GM12878 (cell line): ENCODE data around the gene HMCES. TPM values are rescaled to one million over a fixed set of nuclear protein-coding genes. Genes with fewer than 3 reads are reported as not detected.

Experiments
- ATAC-seq: fragments of 200-7000 bp; cut with Tn5 transposase; 3 replicates; pipeline ENCODE4 v1.9.1; 2020; ENCODE audit warnings: mild to moderate bottlenecking, moderate library complexity
- BruUV-seq: library from RNA; stranded (reverse); fragments of 400-500 nt; replicated peaks from 2 replicates; lab custom pipeline; 2021; lab: Mats Ljungman, UMichigan
- CTCF ChIA-PET: fragments of 300-600 bp; sonication (Branson Sonifier 250); formaldehyde crosslinking; extraction: SDS; loops from one replicate; lab custom pipeline; 2021; ENCODE audit warnings: inconsistent platforms; lab: Yijun Ruan, JAX
- POLR2A ChIA-PET: fragments of 350-600 bp; formaldehyde crosslinking; extraction: SDS; loops from one replicate; lab custom pipeline; 2021; ENCODE audit warnings: inconsistent platforms; lab: Charles Lee
- RAD21 ChIA-PET: fragments of 300-600 bp; sonication (Branson Sonifier 250); formaldehyde crosslinking; loops from one replicate; lab custom pipeline; 2023; ENCODE audit warnings: antibody characterized with exemption; ENCODE audit not compliant: unreplicated experiment; lab: Charles Lee
- SMC1A ChIA-PET: fragments of 300-600 bp; sonication (Branson Sonifier 250); formaldehyde crosslinking; loops from one replicate; lab custom pipeline; 2023; ENCODE audit not compliant: unreplicated experiment, uncharacterized antibody; lab: Charles Lee
- DNase-seq: peaks from one replicate; pipeline ENCODE4 v3.0.0-alpha.2; 2011; ENCODE audit warnings: low read depth, low spot score
- FAIRE-seq: peaks from 3 replicates; lab custom pipeline; 2011; peaks lifted over from hg19 to GRCh38; lab: Jason Lieb, UNC
- H2AFZ ChIP-seq: 2 replicates; pipeline ENCODE4 v1.6.0; 2011; ENCODE audit warnings: low read depth, low read length, control low read depth; ENCODE audit not compliant: control insufficient read depth
- H3K27ac ChIP-seq: 2 replicates; pipeline ENCODE4 v1.5.1; 2011; ENCODE audit warnings: control low read depth; ENCODE audit not compliant: control insufficient read depth, insufficient read depth
- H3K27me3 ChIP-seq, 2 experiments: replicated peaks in 1 of 2; 2 replicates each; pipeline versions ENCODE4 v1.6.0 to v1.6.1; 2011; ENCODE audit warnings: low read length in 1 of 2; ENCODE audit not compliant: control insufficient read depth in 2 of 2, insufficient read depth in 2 of 2
- H3K36me3 ChIP-seq, 2 experiments: 2 replicates each; pipeline ENCODE4 v1.5.1; 2011; ENCODE audit warnings: low read length in 1 of 2; ENCODE audit not compliant: control insufficient read depth in 2 of 2, insufficient read depth in 2 of 2
- H3K4me1 ChIP-seq: 2 replicates; pipeline ENCODE4 v1.6.1; 2011; ENCODE audit warnings: mild to moderate bottlenecking, low read length, moderate library complexity, mixed read lengths; ENCODE audit not compliant: control insufficient read depth, insufficient read depth
- H3K4me2 ChIP-seq: 2 replicates; pipeline ENCODE4 v1.6.0; 2011; ENCODE audit warnings: control low read depth; ENCODE audit not compliant: control insufficient read depth, insufficient read depth
- H3K4me3 ChIP-seq: fragments of 200-600 bp; sonication (generic); 2 replicates; pipeline ENCODE4 v1.5.1; 2016
- H3K79me2 ChIP-seq: 2 replicates; pipeline ENCODE4 v1.6.0; 2011; ENCODE audit warnings: low read length; ENCODE audit not compliant: control insufficient read depth, insufficient read depth
- H3K9ac ChIP-seq: 2 replicates; pipeline ENCODE4 v1.8.0; 2011; ENCODE audit warnings: low read length, control low read depth, mixed read lengths; ENCODE audit not compliant: control insufficient read depth, insufficient read depth
- H3K9me3 ChIP-seq: replicated peaks from 3 replicates; pipeline ENCODE4 v1.5.1; 2011; ENCODE audit warnings: mild to moderate bottlenecking, low read length; ENCODE audit not compliant: control insufficient read depth, insufficient read depth
- H4K20me1 ChIP-seq: 2 replicates; pipeline ENCODE4 v1.6.0; 2011; ENCODE audit not compliant: control insufficient read depth, insufficient read depth
- BRCA1 ChIP-seq: IDR thresholded peaks from 2 replicates; pipeline ENCODE4 v1.6.1; 2011; ENCODE audit warnings: low read depth, low read length, improper control_type of control experiment
- POLR2A ChIP-seq: IDR thresholded peaks from 2 replicates; pipeline ENCODE4 v1.6.1; 2011; ENCODE audit warnings: low read depth, mild to moderate bottlenecking, low read length
- PRDM15 ChIP-seq: fragments of 450-650 bp; formaldehyde crosslinking; IDR thresholded peaks from 2 replicates; pipeline ENCODE4 v1.4.0; 2020; ENCODE audit warnings: mild to moderate bottlenecking, moderate library complexity
- RELB ChIP-seq: fragments of 450-650 bp; IDR thresholded peaks from 2 replicates; pipeline ENCODE4 v1.6.1; 2017; ENCODE audit warnings: low read depth, mild to moderate bottlenecking, moderate library complexity
- SUPT20H ChIP-seq: IDR thresholded peaks from 2 replicates; pipeline ENCODE4 v1.6.1; 2011; ENCODE audit warnings: low read depth, mild to moderate bottlenecking, low read length, moderate library complexity, borderline replicate concordance; ENCODE audit not compliant: control insufficient read depth
- TCF7 ChIP-seq: IDR thresholded peaks from 2 replicates; pipeline ENCODE4 v1.6.1; 2014; ENCODE audit warnings: antibody characterized with exemption, borderline replicate concordance
- YY1 ChIP-seq: IDR thresholded peaks from 2 replicates; pipeline ENCODE4 v1.6.1; 2011; ENCODE audit warnings: low read depth, mild to moderate bottlenecking, low read length
- ZNF207 ChIP-seq: fragments of 450-650 bp; IDR thresholded peaks from 2 replicates; pipeline ENCODE4 v1.6.1; 2014; ENCODE audit warnings: antibody characterized with exemption, mild to moderate bottlenecking, borderline replicate concordance
- WGBS: methylation state at CpG from one replicate; pipeline ENCODE4 v1.1.6; 2016; ENCODE audit warnings: low lambda C conversion rate; ENCODE audit not compliant: insufficient replicate concordance, insufficient coverage; ENCODE audit errors: missing lambda C conversion rate; 5-methylcytosine and 5-hydroxymethylcytosine counted together
- in situ Hi-C: fragments of 300-500 bp; cut with MboI; formaldehyde crosslinking; loops from 9 replicates; pipeline ENCODE4 v1.14.3; 2018; ENCODE audit warnings: mixed read lengths
- intact Hi-C: fragments of 100-400 bp; cut with micrococcal nuclease; formaldehyde crosslinking; loops from one replicate; pipeline ENCODE4 v1.14.2; 2022; ENCODE audit not compliant: unreplicated experiment
- polyA plus RNA-seq, 11 experiments: library from polyadenylated mRNA; depleted of rRNA in 4 of 11; unstranded in 6 of 11; stranded (reverse) in 5 of 11; fragments of >200 nt; fragmentation: Nextera tagmentation in 4 of 11; fragmentation: Illumina TruSeq in 1 of 11; extraction: Ambion mirVana in 4 of 11; extraction: Trizol in 1 of 11; gene quantifications; 1 replicate in 1 of 11; 2 replicates in 10 of 11; pipeline versions ENCODE4 v1.2.1 to v1.2.3, GENCODE V29; 2011 to 2016; ENCODE audit warnings: inconsistent platforms in 2 of 11, missing spikeins in 2 of 11, low read depth in 1 of 11
- total RNA-seq, 4 experiments: library from RNA; depleted of rRNA in 3 of 4; stranded (reverse); fragments of >200 nt in 3 of 4; fragmentation: Illumina TruSeq in 1 of 4; extraction: Trizol in 1 of 4; gene quantifications; 2 replicates each; pipeline versions ENCODE4 v1.2.1 to v1.2.3, GENCODE V29; 2013 to 2021
- TF ChIP-seq, protein P1 (sequence below): IDR thresholded peaks from 2 replicates; pipeline ENCODE4 v1.6.1; 2011; ENCODE audit warnings: low read depth, mild to moderate bottlenecking, low read length, moderate library complexity, borderline replicate concordance; ENCODE audit errors: extremely low read depth

The HMCES gene
- total and polyA plus RNA-seq, 10 of the 15 experiments (the other 5 are each of a cell fraction or from before 2014, with no cell fraction given), result 12.4 to 49.8 (median 27.0) TPM

DNA sequence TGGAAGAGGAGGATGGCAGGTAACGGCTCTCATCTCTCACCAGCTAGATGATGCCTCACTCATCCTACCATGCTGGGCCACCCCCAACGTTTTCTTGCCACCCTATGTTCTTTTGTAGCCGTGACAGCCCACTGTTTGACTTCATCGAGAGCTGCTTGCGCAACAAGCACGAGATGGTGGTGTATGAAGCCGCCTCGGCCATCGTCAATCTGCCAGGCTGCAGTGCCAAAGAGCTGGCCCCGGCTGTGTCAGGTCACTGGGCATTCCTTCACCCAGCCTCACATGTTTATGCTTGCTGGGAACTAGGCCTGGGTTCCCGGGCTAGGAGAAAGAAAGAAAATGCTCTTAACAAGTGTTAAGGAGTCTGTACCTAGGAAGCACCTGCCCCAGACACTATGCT, 21.1 kb upstream of the HMCES start:
- RAD21 ChIA-PET, result no interaction called here

GRCh38 chr3:129259612-129260477, 18.8 kb upstream of the HMCES start:
- SMC1A ChIA-PET, result interaction anchor here (1.5 to 2.1 kb wide), 2 partner anchors 9 to 14 kb away, joined by 4 to 6 read pairs; no protein-coding TSS in a partner anchor
- WGBS, result 92% methylated on average over 7 of the region's 7 CpGs
- TF ChIP-seq YY1 (no peak), RELB (no peak), TCF7 (no peak), PRDM15 (CRISPR knock-in tag) (no peak), BRCA1 (no peak), ZNF207 (no peak), POLR2A (peak; percentile 32; the same call in 1 of the 2 replicates)
- TF ChIP-seq, protein P1, sequence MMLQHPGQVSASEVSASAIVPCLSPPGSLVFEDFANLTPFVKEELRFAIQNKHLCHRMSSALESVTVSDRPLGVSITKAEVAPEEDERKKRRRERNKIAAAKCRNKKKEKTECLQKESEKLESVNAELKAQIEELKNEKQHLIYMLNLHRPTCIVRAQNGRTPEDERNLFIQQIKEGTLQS, result no peak

More for the DNA sequence above, 21.1 kb upstream of the HMCES start:
- TF ChIP-seq POLR2A (peak; percentile 40; the same call in 1 of the 2 replicates), SUPT20H (no peak)
- ChIA-PET SMC1A (interaction anchor here (1.3 kb wide), 1 partner anchor 13 kb away, joined by 4 read pairs; no protein-coding TSS in a partner anchor), POLR2A (no interaction called here), CTCF (interaction anchor here (2.8 kb wide), 1 partner anchor 11 kb away, joined by 10 read pairs; no protein-coding TSS in a partner anchor)
- DNase-seq, result no peak
- no TSS peak for BruUV-seq
- Histone ChIP-seq H3K4me1 (no peaks in the 10 kb centered on the region; the same call in 1 of the 2 replicates), H4K20me1 (no peaks in the 10 kb centered on the region), H3K79me2 (no peaks in the 10 kb centered on the region; the same call in 1 of the 2 replicates), H3K4me2 (no peak overlapping the region), H3K27me3 (no peaks in the 10 kb centered on the region), H3K4me3 (no peak overlapping the region), H3K9ac (no peak overlapping the region), H3K9me3 (no peaks in the 10 kb centered on the region), H2AFZ (no peak overlapping the region), H3K27ac (no peak overlapping the region), H3K36me3 (peaks cover 27 to 68% of the 10 kb centered on the region in 2 experiments)
- no peak for ATAC-seq
- whole genome bisulfite sequencing, result 92% methylated on average over 11 of the region's 11 CpGs
- intact Hi-C loops (no loop called here), in situ Hi-C loops (no loop called here)
- no peak for FAIRE-seq

More at GRCh38 chr3:129259612-129260477, 18.8 kb upstream of the HMCES start:
- intact Hi-C loops (no loop called here), in situ Hi-C loops (no loop called here)
- no peak overlapping the region for H2AFZ ChIP-seq
- no peaks in the 10 kb centered on the region for H3K27me3 ChIP-seq
- no peak overlapping the region for H3K4me3 ChIP-seq
- H3K9me3 ChIP-seq, result no peaks in the 10 kb centered on the region
- no peak overlapping the region for H3K27ac ChIP-seq
- ChIA-PET CTCF (interaction anchor here (0.6 kb wide), 1 partner anchor 143 kb away, joined by 4 read pairs; no protein-coding TSS in a partner anchor), POLR2A (no interaction called here), RAD21 (no interaction called here)
- no peaks in the 10 kb centered on the region for H3K4me1 ChIP-seq
- no peaks in the 10 kb centered on the region for H4K20me1 ChIP-seq
- no peaks in the 10 kb centered on the region for H3K79me2 ChIP-seq
- BruUV-seq, result TSS peak; percentile 40
- no peak for DNase-seq
- H3K36me3 ChIP-seq, result peaks cover 22 to 67% of the 10 kb centered on the region in 2 experiments
- H3K4me2 ChIP-seq, result no peak overlapping the region
- ATAC-seq, result no peak; the same call in 2 of the 3 replicates
- H3K9ac ChIP-seq, result no peak overlapping the region
- FAIRE-seq, result no peak
